Gastroesophageal sphincter (tissue), 4 donors: ENCODE data around the gene NDRG3. TPM values are rescaled to one million over a fixed set of nuclear protein-coding genes. Genes with fewer than 3 reads are reported as not detected.

Experiments used
- ATAC-seq: fragments of 150-250 bp; one replicate; pipeline ENCODE4 v1.9.1; 2016; ENCODE audit warnings: mild to moderate bottlenecking, moderate library complexity
- H3K27ac ChIP-seq, 4 donors: fragments of 200-600 bp; sonication (generic) in 3 of 4; 1 replicate in 3 of 4; 2 replicates in 1 of 4; pipeline ENCODE4 v1.5.1; 2016 to 2019
- H3K27me3 ChIP-seq: fragments of 200-600 bp; sonication (generic); one replicate; pipeline ENCODE4 v1.5.1; 2019
- H3K36me3 ChIP-seq, 2 donors: fragments of 200-600 bp; sonication (generic); one replicate each; pipeline ENCODE4 v1.5.1; 2019; ENCODE audit warnings: control low read depth in 1 of 2
- H3K4me1 ChIP-seq, 3 donors: fragments of 200-600 bp; sonication (generic); 1 replicate in 2 of 3; 2 replicates in 1 of 3; pipeline ENCODE4 v1.5.1; 2016 to 2019; ENCODE audit warnings: control low read depth in 2 of 3
- H3K4me3 ChIP-seq, 2 donors: fragments of 200-600 bp; sonication (generic); one replicate each; pipeline ENCODE4 v1.5.1; 2019; ENCODE audit warnings: mild to moderate bottlenecking in 1 of 2, moderate library complexity in 1 of 2
- H3K9me3 ChIP-seq, 3 donors: fragments of 200-600 bp; sonication (generic); one replicate each; pipeline ENCODE4 v1.5.1; 2017 to 2019; ENCODE audit warnings: control low read depth in 2 of 3
- EP300 ChIP-seq: sonication (generic); formaldehyde crosslinking; IDR thresholded peaks from one replicate; pipeline ENCODE4 v1.6.1; 2017; ENCODE audit warnings: antibody characterized with exemption, mild to moderate bottlenecking
- POLR2A ChIP-seq, 2 donors: fragments of 450-650 bp; IDR thresholded peaks; one replicate each; pipeline ENCODE4 v1.6.1; 2017; ENCODE audit warnings: antibody characterized with exemption in 2 of 2, mild to moderate bottlenecking in 2 of 2, moderate library complexity in 1 of 2
- POLR2AphosphoS5 ChIP-seq: sonication (generic); formaldehyde crosslinking; IDR thresholded peaks from one replicate; pipeline ENCODE4 v1.6.1; 2017; ENCODE audit warnings: antibody characterized with exemption
- WGBS, 2 donors: methylation state at CpG; one replicate each; pipeline ENCODE4 v1.1.5; 2018; ENCODE audit warnings: low coverage in 1 of 2; 5-methylcytosine and 5-hydroxymethylcytosine counted together
- small RNA-seq, 4 donors: library from RNA; depleted of rRNA; stranded (forward); fragments of <200 nt; gene quantifications; one replicate each; pipeline ENCODE3, GENCODE V24; 2016
- total RNA-seq, 4 donors: library from RNA; depleted of rRNA; stranded (reverse); fragments of >200 nt; gene quantifications; one replicate each; pipeline ENCODE4 v1.1.0, GENCODE V29; 2016
- TF ChIP-seq, protein P1 (sequence below), 4 experiments: fragments of 200-600 bp in 2 of 4; fragments of 450-650 bp in 2 of 4; sonication (generic) in 1 of 4; IDR thresholded peaks; one replicate each; pipeline ENCODE4 v1.5.1; 2017 to 2019; ENCODE audit warnings: antibody characterized with exemption in 4 of 4, mild to moderate bottlenecking in 2 of 4, moderate library complexity in 2 of 4

Gene NDRG3
- total RNA-seq, 4 donors from 2014 or later = 13.3 to 37.1 (median 26.0) TPM

DNA sequence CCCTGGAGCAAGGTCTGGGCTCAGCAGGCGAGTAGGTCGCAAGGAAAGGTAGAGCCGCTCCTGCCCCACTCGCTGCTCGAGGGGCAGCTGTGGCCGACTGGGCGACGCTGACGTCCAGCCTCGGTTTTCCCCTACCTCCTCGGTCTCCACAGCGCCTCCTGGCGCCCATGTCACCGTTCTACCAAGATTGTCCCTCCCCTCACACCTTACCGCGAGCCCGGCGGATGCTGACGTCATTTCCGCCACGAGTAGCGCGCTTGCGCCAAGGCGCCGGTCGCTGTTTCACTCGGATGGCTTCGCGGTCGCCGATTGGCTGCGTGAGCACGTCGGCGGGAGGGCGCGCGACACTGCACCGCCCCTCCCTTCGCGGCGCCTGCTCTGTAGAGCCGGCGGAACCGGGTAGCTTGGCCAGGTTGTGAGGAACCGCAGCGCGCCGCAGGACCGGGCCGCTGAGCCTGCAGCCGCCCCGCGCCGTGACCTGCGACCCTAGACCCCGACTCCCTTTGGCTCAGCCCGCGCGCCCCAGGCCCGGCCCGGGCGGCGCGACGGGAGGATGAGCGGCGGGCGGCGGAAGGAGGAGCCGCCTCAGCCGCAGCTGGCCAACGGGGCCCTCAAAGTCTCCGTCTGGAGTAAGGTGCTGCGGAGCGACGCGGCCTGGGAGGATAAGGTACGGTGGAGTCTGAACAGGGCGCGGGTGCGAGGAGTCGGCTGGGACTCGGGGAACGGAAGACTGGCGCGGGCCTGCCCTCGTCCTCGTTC lies 140.3 kb downstream of the NDRG3 start, which contains the start of gene RAB5IF:
RAB5IF (plus strand) TSS at position 381 of the 759 bp plus-strand sequence; CDS start at position 554, 173 bp downstream.
- peak; percentile 98 for ATAC-seq
- peak; percentile 87 for TF ChIP-seq POLR2AphosphoS5
- TF ChIP-seq EP300 = no peak
- TF ChIP-seq POLR2A (IDR thresholded peaks at IDR 0.05) = peak; percentile 52 to 68
- TF ChIP-seq, protein P1, sequence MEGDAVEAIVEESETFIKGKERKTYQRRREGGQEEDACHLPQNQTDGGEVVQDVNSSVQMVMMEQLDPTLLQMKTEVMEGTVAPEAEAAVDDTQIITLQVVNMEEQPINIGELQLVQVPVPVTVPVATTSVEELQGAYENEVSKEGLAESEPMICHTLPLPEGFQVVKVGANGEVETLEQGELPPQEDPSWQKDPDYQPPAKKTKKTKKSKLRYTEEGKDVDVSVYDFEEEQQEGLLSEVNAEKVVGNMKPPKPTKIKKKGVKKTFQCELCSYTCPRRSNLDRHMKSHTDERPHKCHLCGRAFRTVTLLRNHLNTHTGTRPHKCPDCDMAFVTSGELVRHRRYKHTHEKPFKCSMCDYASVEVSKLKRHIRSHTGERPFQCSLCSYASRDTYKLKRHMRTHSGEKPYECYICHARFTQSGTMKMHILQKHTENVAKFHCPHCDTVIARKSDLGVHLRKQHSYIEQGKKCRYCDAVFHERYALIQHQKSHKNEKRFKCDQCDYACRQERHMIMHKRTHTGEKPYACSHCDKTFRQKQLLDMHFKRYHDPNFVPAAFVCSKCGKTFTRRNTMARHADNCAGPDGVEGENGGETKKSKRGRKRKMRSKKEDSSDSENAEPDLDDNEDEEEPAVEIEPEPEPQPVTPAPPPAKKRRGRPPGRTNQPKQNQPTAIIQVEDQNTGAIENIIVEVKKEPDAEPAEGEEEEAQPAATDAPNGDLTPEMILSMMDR (IDR thresholded peaks at IDR 0.05) = peak; percentile 34 to 96 (median 90)
- peak within 1 kb of the TSS; percentile 81 to 98 for H3K4me3 ChIP-seq
- peaks cover 0 to 32% of the 10 kb centered on the region in 2 donors for H3K36me3 ChIP-seq
- H3K9me3 ChIP-seq = no peaks in the 10 kb centered on the region
- peak within 1 kb of the TSS; percentile 73 to 96 (median 93) for H3K27ac ChIP-seq
- H3K4me1 ChIP-seq = peaks cover 0 to 31% (median 0%) of the 10 kb centered on the region in 3 donors
- no peaks in the 10 kb centered on the region for H3K27me3 ChIP-seq
- no CpG with 5 or more reads among the region's 90 CpGs for WGBS, 2 donors

DNA sequence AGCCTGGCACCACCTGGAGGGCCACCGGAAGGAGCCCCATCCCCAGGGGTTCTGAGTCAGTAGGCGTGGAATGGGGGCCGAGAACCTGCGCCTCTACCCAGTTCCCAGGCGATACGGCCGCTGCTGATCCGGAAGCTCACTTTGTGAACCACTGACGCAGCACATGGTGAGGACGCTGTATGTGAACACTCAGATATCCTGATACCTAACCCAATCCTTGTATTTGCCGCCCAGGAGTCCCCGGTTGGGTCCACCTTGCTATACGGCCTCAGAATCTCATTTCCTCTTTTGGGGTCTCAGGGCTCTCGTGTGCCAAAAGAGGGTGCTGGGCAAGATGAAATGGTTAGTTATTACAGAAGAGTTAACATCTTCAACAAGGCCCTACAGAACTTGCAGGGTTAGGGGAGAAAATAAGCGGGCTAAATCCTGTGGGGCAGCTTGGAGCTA lies 140.9 kb downstream of the NDRG3 start:
- no peaks in the 10 kb centered on the region for H3K27me3 ChIP-seq
- 45% methylated on average over 12 of the region's 15 CpGs; no CpG with 5 or more reads in 1 of the 2 donors for WGBS, 2 donors
- peaks cover 0 to 31% (median 0%) of the 10 kb centered on the region in 3 donors for H3K4me1 ChIP-seq
- no peak for ATAC-seq
- TF ChIP-seq POLR2AphosphoS5 (no peak), EP300 (no peak), POLR2A (IDR thresholded peaks at IDR 0.05) (no peak)
- TF ChIP-seq, protein P1 (IDR thresholded peaks at IDR 0.05) = no peak
- H3K27ac ChIP-seq = peak overlapping the region; percentile 13 to 96 (median 93)
- no peaks in the 10 kb centered on the region for H3K9me3 ChIP-seq
- peaks cover 0 to 26% of the 10 kb centered on the region in 2 donors for H3K36me3 ChIP-seq
- peak overlapping the region in 1 of 2 donors; percentile 98 for H3K4me3 ChIP-seq

Small RNAs within 50 kb of the gene (small RNA-seq; reads per million reads assigned to genes)
- 0 reads per million in 4 donors for gene RF00019

Other genes starting within 250 kb of the NDRG3 start
- gene MYL9, start 204.6 kb downstream of the NDRG3 start, total RNA-seq = 1,000 to 10,000 TPM; 1,087 to 2,842 (median 1,707) TPM
- gene TGIF2, start 172.5 kb downstream of the NDRG3 start, total RNA-seq = 10 to 100 TPM in 2 of 4 donors, 1 to 10 TPM in 2; 7.2 to 14.0 (median 9.4) TPM
- 100 to 1,000 TPM in 1 of 4 donors, 10 to 100 TPM in 3; 66.3 to 100 (median 78.9) TPM for gene RAB5IF, start 140.3 kb downstream of the NDRG3 start, total RNA-seq
- gene SLA2, start 99.9 kb downstream of the NDRG3 start, total RNA-seq = under 1 TPM in 1 of 4 donors, not detected in 3; 0.13 TPM
- 1 to 10 TPM; 5.1 to 8.1 (median 6.0) TPM for gene DSN1, start 27.7 kb upstream of the NDRG3 start, total RNA-seq
- 1 to 10 TPM in 1 of 4 donors, under 1 TPM in 2, not detected in 1; 0.27 to 3.7 (median 0.27) TPM for gene TLDC2, start 130.0 kb upstream of the NDRG3 start, total RNA-seq
- 100 to 1,000 TPM; 348 to 854 (median 449) TPM for gene SAMHD1, start 205.6 kb upstream of the NDRG3 start, total RNA-seq